C4-2B (cell line): Measurements from ENCODE around the gene SIK2.
"Not testable (repeated sequence)": the region's sequence is repeated elsewhere in the genome, so short reads cannot be mapped to it uniquely, and the experiment has no call there.

Experiments used
- H3K27ac ChIP-seq: fragments of 450-650 bp; 2 replicates; pipeline ENCODE4 v1.5.1; 2017
- ZFX ChIP-seq: fragments of 450-650 bp; IDR thresholded peaks from 2 replicates; pipeline ENCODE4 v1.6.1; 2017
- TF ChIP-seq, protein P1 (sequence below): fragments of 450-650 bp; conservative IDR thresholded peaks from 2 replicates; pipeline ENCODE4 v1.5.1; 2017; ENCODE audit warnings: mild to moderate bottlenecking

Gene SIK2

DNA sequence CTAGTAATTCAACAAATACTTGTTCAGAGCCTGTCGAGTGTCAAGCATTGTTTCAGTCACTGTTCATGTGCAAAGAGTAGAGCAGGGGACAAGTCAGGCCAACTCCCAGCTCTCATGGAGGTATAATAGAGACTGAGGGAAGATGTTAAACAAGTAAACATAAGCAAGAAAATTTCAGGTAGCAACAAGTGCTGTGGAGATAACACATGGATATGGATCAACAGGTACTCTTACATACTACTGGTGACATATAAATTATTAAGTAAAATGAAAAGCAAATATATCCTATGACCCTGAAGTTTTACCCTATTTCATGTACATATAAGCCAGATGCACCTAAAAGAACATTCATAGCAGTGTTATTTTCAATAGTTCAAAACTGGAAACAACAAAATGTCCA lies 42.7 kb downstream of the SIK2 start:
- TF ChIP-seq ZFX: no peak
- TF ChIP-seq, protein P1, sequence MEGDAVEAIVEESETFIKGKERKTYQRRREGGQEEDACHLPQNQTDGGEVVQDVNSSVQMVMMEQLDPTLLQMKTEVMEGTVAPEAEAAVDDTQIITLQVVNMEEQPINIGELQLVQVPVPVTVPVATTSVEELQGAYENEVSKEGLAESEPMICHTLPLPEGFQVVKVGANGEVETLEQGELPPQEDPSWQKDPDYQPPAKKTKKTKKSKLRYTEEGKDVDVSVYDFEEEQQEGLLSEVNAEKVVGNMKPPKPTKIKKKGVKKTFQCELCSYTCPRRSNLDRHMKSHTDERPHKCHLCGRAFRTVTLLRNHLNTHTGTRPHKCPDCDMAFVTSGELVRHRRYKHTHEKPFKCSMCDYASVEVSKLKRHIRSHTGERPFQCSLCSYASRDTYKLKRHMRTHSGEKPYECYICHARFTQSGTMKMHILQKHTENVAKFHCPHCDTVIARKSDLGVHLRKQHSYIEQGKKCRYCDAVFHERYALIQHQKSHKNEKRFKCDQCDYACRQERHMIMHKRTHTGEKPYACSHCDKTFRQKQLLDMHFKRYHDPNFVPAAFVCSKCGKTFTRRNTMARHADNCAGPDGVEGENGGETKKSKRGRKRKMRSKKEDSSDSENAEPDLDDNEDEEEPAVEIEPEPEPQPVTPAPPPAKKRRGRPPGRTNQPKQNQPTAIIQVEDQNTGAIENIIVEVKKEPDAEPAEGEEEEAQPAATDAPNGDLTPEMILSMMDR: no peak
- no peak overlapping the region for H3K27ac ChIP-seq

DNA sequence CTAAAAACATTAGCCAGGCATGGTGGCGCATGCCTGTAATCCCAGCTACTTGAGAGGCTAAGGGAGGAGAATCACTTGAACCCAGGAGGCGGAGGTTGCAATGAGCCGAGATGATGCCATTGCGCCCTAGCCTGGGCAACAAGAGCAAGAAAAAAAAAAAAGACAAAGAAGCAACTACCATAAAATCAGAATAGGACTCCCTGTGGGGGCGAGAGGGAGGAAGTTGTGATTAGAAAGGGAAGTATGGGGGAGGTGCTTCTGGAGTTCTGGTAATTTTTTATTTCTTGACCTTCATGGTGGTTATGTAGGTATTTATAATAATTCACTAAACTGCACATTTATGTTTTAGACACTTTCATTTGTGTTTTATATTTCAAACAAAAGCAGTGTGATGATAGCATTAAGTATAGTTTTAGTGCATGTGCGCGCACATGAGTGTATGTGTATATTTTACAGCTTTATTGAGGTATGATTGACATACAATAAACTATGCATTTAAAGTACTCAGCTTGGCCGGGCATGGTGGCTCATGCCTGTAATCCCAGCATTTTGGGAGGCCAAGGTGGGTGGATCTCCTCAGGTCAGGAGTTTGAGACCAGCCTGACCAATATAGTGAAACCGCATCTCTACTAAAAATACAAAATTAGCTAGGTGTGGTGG lies 43.5 kb downstream of the SIK2 start:
- TF ChIP-seq, protein P1: no peak
- no peak for TF ChIP-seq ZFX
- no peak overlapping the region for H3K27ac ChIP-seq

DNA sequence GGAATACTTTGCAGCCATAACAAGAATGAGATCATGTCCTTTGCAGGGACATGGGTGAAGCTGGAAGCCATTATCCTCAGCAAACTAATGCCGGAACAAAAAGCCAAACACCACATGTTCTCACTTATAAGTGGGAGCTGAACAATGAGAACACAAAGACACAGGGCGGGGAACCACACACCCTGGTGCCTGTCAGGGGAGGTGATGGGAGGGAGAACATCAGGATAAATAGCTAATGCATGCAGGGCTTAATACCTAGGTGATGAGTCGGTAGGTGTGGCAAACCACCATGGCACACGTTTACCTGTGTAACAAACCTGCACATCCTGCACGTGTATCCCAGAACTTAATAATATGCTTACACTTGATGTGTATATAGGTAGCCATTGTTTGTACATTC lies 49.1 kb downstream of the SIK2 start:
- H3K27ac ChIP-seq: not testable (repeated sequence)

DNA sequence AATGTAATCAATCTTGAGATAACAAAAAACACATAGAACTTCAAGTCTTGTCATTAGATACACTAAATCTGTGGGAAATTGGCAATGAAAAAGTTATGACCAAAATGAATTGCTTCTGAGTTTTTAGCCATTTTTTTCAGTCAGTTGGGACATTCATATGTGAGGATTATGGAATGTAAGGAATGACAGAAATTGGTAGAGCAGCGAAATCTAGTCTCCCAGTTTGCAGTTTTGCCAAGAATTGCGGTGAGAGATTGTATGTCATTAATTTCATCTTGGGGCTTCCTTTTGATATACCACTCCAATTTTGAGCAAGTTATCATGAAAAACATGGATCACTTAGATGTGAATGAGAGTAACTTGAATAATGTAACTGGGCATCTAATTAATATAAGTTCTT lies 49.9 kb downstream of the SIK2 start:
- no peak overlapping the region for H3K27ac ChIP-seq
- TF ChIP-seq ZFX: no peak
- TF ChIP-seq, protein P1: no peak

DNA sequence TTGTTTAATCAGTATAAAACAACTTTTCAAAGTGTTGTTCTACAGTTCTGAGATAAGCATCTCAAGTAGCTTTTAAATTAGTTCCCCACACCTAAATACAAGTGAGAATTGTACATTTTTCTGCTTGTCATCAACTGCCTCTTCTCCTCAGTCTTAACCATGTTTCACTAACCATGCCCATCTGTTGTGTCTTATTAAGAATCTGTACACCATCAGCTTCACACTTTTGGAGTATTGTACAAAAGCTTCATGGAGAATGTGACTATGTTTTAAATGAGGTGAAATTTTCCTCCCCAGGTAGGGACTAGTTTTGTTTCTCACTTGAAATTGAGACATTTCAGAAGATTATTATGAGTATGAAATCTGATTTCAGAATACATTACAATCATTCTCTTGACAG lies 52.4 kb downstream of the SIK2 start:
- no peak overlapping the region for H3K27ac ChIP-seq
- TF ChIP-seq, protein P1: no peak
- TF ChIP-seq ZFX: no peak

DNA sequence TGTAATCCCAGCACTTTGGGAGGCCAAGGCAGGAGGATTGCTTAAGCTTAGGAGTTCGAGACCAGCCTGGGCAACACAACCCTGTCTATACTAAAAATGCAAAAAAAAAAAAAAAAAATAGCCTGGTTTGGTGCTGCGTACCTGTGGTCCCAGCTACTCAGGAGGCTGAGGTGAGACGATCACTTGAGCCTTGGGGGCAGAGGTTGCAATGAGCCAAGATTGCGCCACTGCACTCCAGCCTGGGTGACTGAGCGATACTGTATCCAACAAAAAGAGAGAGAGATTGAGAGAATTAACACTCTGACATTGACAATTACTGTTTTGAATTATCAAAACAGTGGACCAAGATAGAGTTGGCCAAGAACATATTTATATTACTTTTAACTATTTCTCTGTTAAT lies 53.7 kb downstream of the SIK2 start:
- TF ChIP-seq, protein P1: no peak
- TF ChIP-seq ZFX: no peak
- no peak overlapping the region for H3K27ac ChIP-seq

DNA sequence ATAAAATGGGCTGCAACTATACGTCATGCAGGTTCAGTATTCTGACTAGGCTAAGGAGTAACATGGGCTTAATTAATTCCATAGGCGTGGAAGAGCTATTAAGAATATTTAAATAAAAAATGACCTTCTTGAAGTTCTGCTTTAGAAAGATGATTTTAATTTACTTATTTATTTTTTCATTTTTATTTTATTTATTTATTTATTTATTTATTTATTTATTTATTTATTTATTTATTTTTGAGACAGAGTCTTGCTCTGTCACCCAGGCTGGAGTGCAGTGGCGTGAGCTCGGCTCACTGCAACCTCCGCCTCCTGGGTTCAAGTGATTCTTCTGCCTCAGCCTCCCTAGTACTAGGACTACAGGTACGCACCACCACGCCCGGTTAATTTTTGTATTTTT lies 55.7 kb downstream of the SIK2 start:
- H3K27ac ChIP-seq: not testable (repeated sequence)

DNA sequence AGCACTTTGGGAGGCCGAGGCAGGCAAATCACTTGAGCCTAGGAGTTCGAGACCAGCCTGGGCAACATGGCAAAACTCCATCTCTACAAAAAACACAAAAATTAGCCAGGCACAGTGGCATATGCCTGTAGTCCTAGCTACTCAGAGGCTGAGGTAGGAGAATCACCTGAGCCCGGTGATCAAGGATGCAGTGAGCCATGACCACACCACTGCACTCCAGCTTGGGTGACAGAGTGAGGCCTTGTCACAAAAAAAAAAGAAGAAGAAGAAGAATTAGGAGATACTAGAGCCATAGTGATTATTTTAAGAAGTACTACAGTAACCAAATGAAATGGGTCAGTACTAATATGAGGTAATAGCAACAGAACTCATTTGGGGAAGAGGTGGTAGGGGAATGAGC lies 56.2 kb downstream of the SIK2 start:
- H3K27ac ChIP-seq: not testable (repeated sequence)

DNA sequence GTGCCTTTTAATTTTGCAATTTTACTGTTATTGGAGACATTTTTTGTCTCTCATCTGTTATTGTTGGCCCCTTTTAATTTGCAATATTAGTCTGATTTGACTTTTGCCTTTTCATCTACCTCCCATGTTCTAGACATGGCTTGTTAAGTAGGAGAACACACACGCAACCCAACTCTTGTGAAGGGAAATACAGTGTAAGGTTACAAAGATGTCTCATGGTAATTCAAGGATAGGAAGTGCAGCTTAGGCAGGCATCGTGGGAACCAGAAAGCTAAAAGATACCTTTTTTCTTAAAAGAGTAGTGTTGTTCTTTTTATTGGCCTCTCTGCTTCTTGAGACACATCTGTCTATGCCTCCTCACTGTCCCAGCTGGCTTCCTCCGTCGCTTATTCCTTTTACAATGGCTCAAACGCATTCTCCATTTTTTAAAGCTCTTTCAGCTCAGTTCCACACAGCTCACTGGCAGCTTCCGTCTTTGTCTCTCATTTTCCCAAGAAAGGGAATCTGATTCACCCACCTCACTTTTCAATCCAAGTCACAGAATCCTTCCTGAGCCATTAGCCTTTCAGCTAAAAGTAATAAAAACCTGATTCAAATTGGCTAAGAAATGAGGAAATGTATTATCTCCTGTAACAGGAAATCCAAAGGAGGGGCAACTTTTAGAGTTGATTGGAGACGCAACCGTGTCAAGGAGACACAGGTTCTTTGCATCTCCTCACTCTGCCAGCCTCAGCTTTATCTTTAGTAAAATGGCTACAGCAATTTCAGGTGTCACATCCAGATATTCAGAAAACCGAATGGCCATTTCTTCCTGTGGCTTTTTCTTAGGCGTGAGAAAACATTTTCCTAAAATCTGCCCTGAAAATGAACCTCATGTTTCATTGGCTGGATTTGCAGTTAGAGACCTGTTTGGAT lies 57.2 kb downstream of the SIK2 start:
- no peak overlapping the region for H3K27ac ChIP-seq
- TF ChIP-seq, protein P1: no peak
